AG04449 (cell line): ENCODE measurements around the gene PCDHB9.
"Not testable (repeated sequence)": the region's sequence is repeated elsewhere in the genome, so short reads cannot be mapped to it uniquely, and the experiment has no call there.

ENCODE experiments used
- CTCF ChIA-PET: fragments of 350-600 bp; formaldehyde crosslinking; extraction: SDS; loops from one replicate; lab custom pipeline; 2021; ENCODE audit warnings: antibody characterized with exemption; lab: Yijun Ruan, JAX
- POLR2A ChIA-PET: fragments of 400-600, 350-600 bp; formaldehyde crosslinking; extraction: SDS; loops from one replicate; lab custom pipeline; 2020; ENCODE audit warnings: antibody characterized with exemption, inconsistent platforms; lab: Yijun Ruan, JAX
- DNase-seq: peaks from one replicate; pipeline ENCODE4 v3.0.0-alpha.2; 2010; ENCODE audit warnings: low read depth, low spot score
- H3K4me3 ChIP-seq: 2 replicates; pipeline ENCODE4 v1.5.1; 2011; ENCODE audit warnings: low read depth, mild to moderate bottlenecking, control low read depth, low read length
- CTCF ChIP-seq: IDR thresholded peaks from one replicate; pipeline ENCODE4 v1.5.1; 2011; ENCODE audit warnings: mild to moderate bottlenecking, moderate library complexity, low read length, control low read depth, inconsistent platforms; ENCODE audit not compliant: insufficient read depth; ENCODE audit errors: missing control alignments

Gene PCDHB9

GRCh38 chr5:141180313-141180712 is 6.6 kb upstream of the PCDHB9 start:
- no peak overlapping the region for H3K4me3 ChIP-seq
- TF ChIP-seq CTCF = no peak
- POLR2A ChIA-PET = no interaction called here
- CTCF ChIA-PET = no interaction called here
- no peak for DNase-seq

GRCh38 chr5:141182248-141182647 is 4.7 kb upstream of the PCDHB9 start, which contains the start of gene PCDHB16:
PCDHB16 (plus strand) TSS chr5:141182387; CDS start chr5:141182560, 173 bp downstream.
- ChIA-PET POLR2A (no interaction called here), CTCF (interaction anchor here (0.8 to 1.9 kb wide), 6 partner anchors 8 to 386 kb away, joined by 3 to 11 read pairs (median 4); partner anchors contain the start of gene PCDHB7)
- H3K4me3 ChIP-seq = peak within 1 kb of the TSS; percentile 23; the same call in 1 of the 2 replicates
- DNase-seq = no peak
- TF ChIP-seq CTCF = no peak

GRCh38 chr5:141184117-141184855 is 2.7 kb upstream of the PCDHB9 start:
- DNase-seq, H3K4me3 ChIP-seq, POLR2A ChIA-PET: not testable (repeated sequence)
- CTCF ChIA-PET = interaction anchor here (0.9 kb wide), 1 partner anchor 383 kb away, joined by 3 read pairs; no protein-coding TSS in a partner anchor

GRCh38 chr5:141188682-141189081 is 1.7 kb downstream of the PCDHB9 start:
- H3K4me3 ChIP-seq, DNase-seq, POLR2A ChIA-PET, CTCF ChIA-PET: not testable (repeated sequence)

- POLR2A ChIA-PET = not testable (repeated sequence)
Measured at GRCh38 chr5:141189131-141189530, 2.2 kb downstream of the PCDHB9 start.

GRCh38 chr5:141192110-141192725 is 5.3 kb downstream of the PCDHB9 start, which contains the start of gene PCDHB10:
PCDHB10 (plus strand) TSS chr5:141192353; CDS start chr5:141192553, 200 bp downstream.
- H3K4me3 ChIP-seq = peak within 1 kb of the TSS; percentile 18; the same call in 1 of the 2 replicates
- peak; percentile 14 for TF ChIP-seq CTCF
- ChIA-PET POLR2A (no interaction called here), CTCF (interaction anchor here (0.7 to 2.0 kb wide), 5 partner anchors 365 to 376 kb away, joined by 3 to 20 read pairs (median 4); no protein-coding TSS in a partner anchor)
- no peak for DNase-seq

More at GRCh38 chr5:141189131-141189530, 2.2 kb downstream of the PCDHB9 start:
- DNase-seq, CTCF ChIA-PET, H3K4me3 ChIP-seq: not testable (repeated sequence)

- DNase-seq, H3K4me3 ChIP-seq, POLR2A ChIA-PET, CTCF ChIA-PET: not testable (repeated sequence)
Measured at GRCh38 chr5:141194332-141194731, 7.4 kb downstream of the PCDHB9 start.

GRCh38 chr5:141196363-141196762 is 9.4 kb downstream of the PCDHB9 start:
- ChIA-PET POLR2A (no interaction called here), CTCF (interaction anchor here (0.9 to 1.2 kb wide), 3 partner anchors 9 to 364 kb away, joined by 3 to 5 read pairs (median 3); partner anchors contain the start of gene PCDHB9)
- TF ChIP-seq CTCF = no peak

More at GRCh38 chr5:141196363-141196762, 9.4 kb downstream of the PCDHB9 start:
- H3K4me3 ChIP-seq = no peak overlapping the region
- DNase-seq = no peak
